Measurements from ENCODE around the gene DYNC2LI1.
A peak's percentile ranks its signal among the peaks of the same experiment; 100 is the strongest.

Gene DYNC2LI1

DNA sequence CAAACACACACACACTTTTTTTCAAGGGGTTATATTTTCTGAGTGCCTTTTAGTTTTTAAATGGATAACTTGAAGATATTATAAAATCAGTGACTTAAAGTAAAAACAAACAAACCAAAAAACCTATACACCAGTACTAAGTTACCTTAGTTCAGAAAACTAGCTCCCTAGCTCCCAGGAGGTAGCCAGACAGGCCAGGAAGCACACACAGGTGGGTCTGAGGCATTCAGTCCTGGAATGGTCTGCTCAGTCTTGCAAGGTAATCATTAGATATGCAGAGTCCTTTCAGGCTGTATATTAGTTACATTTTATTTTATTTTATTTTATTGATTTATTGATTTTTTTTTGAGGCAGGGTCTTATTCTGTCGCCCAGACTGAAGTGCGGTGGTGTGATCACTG lies 10.7 kb upstream of the DYNC2LI1 start:
- DNase-seq = no peak

DNA sequence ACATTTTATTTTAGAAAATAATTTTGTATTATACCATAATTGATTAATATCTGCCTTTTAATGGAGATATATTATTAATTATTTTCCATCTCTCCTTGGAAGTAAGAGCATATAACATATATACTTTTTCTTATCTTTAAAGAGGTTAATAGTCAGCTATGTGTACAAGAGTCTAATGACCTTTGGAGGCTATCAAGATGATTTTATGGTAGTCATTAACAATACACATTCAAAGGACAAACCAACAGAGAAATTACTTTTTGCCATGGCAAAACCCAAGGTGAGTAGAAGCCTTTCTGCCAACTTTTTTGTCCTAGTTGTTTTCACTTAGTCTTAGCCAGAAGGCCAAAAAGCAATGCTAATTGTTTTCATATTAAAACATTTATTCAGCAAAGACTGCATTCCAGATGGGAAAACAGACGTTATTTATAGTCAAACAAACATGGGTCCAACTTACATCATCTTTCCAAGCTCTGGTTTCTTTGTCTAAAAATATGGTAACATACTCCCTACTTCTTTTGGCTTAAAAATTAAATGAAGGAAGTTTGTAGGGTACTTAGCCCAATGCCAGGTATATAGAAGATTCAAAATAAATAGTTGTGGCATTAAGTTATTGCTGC lies 9.6 kb upstream of the DYNC2LI1 start:
- DNase-seq = no peak

DNA sequence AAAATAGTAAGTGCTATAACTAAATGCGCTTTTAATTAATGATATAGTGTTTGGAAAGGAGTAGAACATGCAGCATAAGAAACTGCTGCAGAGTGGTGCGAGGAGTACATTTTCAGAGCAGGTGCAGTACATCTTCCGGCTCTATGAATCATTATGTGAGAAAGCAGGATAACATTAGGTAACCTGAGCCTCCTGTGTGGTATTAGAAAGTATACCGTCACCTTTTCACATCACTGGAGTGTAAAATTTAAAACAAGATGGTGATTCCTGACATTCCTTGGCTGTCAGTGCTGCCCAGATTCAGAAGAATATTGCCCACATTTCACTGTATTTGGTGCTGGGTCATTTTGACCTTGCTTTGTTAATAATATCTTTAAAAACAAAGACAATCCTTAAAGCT lies 7.8 kb upstream of the DYNC2LI1 start:
- no peak for DNase-seq

DNA sequence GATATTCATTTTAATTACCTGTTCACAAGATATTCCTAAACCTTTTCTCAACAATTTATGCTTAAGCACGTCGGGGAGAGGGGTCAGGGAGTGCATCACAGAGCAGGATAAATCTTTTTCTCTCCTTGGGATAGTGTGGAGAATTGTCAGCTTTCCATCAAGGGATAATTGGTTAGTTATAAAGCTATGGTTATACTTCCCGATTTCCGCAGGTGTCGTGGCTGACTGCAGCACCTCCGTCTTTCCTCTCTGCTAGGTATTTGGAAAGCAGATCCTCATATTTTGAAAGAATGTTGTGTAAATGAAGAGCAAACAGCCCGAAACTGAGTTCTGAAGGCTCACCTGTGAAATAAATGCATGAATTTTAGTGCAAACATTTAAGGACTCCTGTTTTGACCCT lies 778 bp downstream of the DYNC2LI1 start:
- DNase-seq = no peak

DNA sequence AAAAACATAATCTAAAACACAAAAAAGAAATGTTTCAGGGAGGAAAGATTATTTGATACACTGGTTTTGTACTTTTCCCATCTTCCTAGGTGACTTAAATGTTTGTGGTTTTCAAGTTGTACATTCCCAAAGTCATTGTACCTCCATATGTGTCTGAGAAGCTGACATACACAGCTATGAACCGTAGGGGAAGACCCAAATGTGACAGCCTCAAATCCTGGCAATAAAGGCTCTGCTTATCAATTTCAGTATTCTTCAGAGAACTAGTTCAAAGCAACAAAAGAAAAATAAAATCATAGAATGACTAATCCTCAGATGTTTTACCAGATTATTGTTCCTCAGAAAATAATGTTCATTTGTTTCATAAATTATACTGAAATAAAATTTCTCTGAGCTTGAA lies 2.5 kb downstream of the DYNC2LI1 start:
- DNase-seq = no peak

DNA sequence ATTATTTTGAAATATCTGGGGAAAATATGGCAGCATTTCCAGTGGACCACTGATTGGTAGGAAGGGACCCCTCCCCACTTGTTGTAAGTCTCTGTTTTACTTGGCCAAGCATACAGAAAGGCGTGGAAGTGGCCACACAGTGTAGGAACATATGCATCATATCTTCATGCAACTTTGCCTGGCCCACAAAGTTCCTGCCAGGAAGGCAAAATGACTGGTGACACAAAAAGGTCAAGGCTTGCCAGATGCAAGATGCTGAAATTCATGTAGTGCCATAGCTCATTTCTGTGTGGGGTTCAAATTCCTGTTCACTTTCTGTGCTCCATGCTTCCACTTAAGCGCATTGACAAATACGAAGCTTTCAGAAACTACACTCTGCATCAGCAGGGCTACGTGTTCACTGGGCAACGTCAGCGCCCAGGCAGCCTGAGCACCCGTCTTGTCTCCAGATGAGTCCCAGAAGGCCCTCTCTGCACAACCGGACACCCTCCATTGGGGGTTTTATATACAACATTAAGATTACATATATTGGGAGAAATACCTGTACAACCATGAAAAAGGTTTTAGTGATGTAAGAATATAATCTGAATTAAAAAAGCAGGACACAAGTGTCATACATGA lies 3.6 kb downstream of the DYNC2LI1 start:
- no peak for DNase-seq

- no peak for DNase-seq
Measured at GRCh38 chr2:43778233-43778632, 4.4 kb downstream of the DYNC2LI1 start.

GRCh38 chr2:43787895-43788294 lies 14.1 kb downstream of the DYNC2LI1 start:
- DNase-seq = no peak

DNA sequence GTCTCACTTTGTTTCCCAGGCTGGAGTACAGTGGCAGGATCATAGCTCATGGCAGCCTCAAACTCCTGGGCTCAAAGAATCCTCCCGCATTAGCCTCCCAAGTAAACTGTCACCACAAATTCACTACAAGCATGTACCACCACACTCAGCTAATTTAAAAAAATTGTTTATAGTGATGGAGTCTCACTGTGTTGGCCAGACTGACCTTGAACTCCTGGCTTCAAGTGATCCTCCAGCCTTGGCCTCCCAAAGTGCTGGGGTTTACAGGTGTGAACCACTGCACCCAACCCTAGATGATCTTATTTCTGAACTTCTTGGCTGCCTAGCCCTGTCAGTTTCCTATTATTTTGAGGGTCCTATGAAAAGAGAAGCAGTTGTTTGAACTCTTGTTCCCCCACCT lies 14.8 kb downstream of the DYNC2LI1 start:
- DNase-seq = no peak

- DNase-seq = no peak
Measured at GRCh38 chr2:43790147-43790546, 16.3 kb downstream of the DYNC2LI1 start.

- DNase-seq = no peak
Measured at GRCh38 chr2:43791035-43791765, 17.4 kb downstream of the DYNC2LI1 start.

DNA sequence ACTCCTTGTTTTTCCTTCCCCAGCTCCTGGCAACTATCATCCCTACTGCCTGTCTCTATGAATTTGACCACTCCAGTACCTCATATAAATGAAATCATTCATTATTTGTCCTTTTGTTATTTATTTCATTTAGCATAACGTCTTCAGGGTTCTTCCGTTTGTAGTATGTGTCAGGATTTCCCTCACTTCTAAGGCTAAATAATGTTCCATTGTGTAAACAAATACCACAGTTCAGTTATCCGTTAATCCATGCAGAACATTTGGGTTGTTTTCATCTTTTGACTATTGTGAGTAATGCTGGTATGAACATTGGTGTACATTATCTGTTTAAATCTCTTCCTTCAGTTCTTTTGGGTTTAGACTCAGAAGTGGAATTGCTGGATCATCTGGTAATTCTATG lies 18.8 kb downstream of the DYNC2LI1 start:
- no peak for DNase-seq

DNA sequence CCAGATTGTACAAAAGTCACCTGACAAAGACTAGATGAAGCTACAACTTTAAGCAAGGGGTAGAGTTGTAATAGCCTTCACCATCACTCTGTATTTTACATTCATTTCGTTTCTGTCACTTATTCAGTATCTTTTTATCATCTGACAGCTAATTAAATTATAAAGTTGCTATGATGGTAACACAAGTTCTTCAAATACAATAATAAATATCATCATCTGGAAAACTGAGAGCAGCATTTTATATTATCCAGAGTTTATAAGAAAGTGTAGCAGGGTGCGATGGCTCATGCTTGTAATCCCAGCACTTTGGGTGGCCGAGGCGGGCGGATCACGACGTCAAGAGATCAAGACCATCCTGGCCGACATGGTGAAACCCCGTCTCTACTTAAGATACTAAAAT lies 21.1 kb downstream of the DYNC2LI1 start:
- DNase-seq = no peak

- DNase-seq = no peak
Measured at GRCh38 chr2:43796206-43796605, 22.4 kb downstream of the DYNC2LI1 start.

DNA sequence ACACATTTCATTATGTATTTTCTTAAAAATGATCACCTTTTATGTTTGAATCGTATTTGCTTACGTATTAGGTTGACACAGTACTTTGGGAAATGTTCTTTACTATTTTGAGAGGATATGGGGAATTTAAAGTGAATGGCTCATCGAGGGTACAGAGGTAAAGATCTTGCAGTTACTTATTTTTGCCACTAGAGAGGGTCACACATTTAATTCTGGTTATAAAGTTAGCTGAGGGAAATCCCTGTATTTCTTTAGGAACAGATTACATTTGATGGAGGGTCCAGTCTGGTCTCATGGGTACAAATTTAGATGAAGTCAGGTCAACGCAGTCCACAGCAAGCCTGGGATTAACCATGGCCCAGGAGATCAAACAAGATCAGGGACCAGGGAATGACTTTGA lies 24.5 kb downstream of the DYNC2LI1 start:
- no peak for DNase-seq

DNA sequence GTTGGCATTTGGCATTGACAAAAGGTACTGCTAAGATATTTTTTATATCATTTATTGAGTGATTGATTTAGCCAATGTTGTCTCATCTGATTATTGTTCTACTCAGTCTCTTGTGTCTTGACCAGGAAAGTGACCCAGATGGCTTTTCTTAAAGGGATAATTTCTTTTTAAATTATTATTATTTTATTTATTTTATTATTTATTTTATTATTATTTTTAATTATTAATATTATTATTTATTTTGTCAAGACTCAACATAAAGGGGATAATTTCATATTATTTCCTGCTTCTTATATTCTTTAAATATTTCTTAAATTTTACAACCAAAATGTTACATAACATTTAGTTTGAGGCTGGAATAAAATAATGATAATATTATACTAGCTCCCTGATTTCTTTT lies 27.1 kb downstream of the DYNC2LI1 start:
- DNase-seq = no peak

GRCh38 chr2:43802135-43802534 lies 28.3 kb downstream of the DYNC2LI1 start:
- no peak for DNase-seq

DNA sequence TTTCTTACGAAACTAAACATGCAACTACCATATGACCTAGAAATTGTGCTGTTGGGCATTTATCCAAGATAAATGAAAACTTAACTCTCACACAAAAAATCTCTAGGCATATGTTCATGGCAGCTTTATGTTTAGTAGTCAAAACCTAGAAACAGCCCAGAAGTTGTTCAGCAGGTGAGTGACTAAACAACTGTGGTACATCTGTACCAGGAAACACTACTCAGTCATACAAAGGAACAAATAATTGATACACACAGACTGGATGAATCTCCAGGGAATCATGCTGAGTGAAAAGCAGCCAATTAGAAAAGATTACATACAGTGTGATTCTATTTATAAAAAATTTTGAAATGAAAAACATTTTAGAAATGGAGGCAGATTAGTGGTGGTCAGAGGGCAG lies 29.3 kb downstream of the DYNC2LI1 start:
- DNase-seq = no peak

- no peak for DNase-seq
Measured at GRCh38 chr2:43806719-43807031, 32.8 kb downstream of the DYNC2LI1 start.

GRCh38 chr2:43810452-43810851 lies 36.6 kb downstream of the DYNC2LI1 start:
- DNase-seq = no peak

GRCh38 chr2:43810888-43811287 lies 37.0 kb downstream of the DYNC2LI1 start:
- no peak for DNase-seq

DNA sequence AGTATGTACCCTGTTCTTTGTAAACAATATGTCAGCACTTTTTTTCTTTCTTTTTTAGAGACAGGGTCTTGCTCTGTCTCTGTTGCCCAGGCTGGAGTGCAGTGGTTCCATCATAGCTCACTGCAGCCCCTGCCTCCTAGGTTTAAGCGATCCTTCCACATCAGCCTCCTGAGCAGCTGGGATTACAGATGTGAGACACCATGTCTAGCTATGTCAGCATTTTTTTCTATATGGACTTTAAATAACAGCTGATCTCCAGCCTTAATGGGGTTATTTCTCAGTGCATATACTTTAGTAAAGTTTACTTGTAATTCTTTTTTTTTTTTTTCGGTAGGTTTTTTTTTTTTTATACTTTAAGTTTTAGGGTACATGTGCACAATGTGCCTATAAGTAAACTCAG lies 38.2 kb downstream of the DYNC2LI1 start:
- no peak for DNase-seq

- DNase-seq = no peak
Measured at GRCh38 chr2:43812947-43813346, 39.1 kb downstream of the DYNC2LI1 start.

DNA sequence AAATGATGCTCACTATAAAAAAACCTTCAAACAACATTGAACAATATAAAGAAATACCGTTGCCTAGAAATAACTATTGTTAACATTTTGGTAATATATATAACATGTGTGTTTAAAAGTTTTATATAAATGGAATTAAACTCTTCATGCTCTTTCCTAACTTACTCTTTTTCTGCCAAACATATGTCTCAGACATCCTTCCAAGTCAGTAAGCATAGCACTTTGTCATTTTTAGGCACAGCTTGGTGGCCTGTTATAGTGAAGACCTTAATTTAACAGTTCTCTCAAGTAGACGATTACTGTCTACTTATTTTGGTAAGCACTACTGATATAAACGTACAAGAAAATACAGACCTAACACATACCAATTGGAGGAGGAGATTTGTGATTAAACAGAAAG lies 40.9 kb downstream of the DYNC2LI1 start:
- DNase-seq = no peak

DNA sequence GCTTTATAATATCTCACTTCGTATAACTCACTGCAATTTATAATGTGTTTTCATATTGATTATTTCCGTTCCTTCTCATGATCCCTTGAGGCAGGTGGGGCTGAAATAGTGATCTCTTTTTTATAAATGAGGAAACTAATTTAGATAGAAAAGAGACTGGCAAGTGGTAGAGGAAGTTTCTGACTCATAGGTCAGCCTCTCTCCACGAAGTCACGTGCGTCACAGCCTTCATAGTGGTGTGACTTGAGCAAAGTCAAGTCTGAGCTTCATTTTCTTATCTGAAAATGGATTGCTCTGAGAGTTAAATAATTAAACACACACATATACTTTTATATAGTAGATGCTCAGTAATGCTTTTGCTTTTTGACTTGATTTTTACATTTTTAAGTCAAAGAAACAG lies 44.9 kb downstream of the DYNC2LI1 start:
- DNase-seq = peak; percentile 78 to 82
